Omental fat pad (tissue), 4 donors: ENCODE data around the gene HSPE1. TPM values are rescaled to one million over a fixed set of nuclear protein-coding genes. Genes with fewer than 3 reads are reported as not detected.
"Not testable (repeated sequence)": the region's sequence is repeated elsewhere in the genome, so short reads cannot be mapped to it uniquely, and the experiment has no call there.

Experiments
- ATAC-seq: fragments of 150-250 bp; one replicate; pipeline ENCODE4 v1.9.1; 2016; ENCODE audit warnings: mild to moderate bottlenecking, moderate library complexity; ENCODE audit not compliant: low FRiP score
- DNase-seq: peaks from one replicate; pipeline ENCODE4 v3.0.0-alpha.2; 2019; ENCODE audit warnings: low spot score
- total RNA-seq, 4 donors: library from RNA; depleted of rRNA; stranded (reverse); fragments of >200 nt; gene quantifications; one replicate each; pipeline ENCODE4 v1.1.0, GENCODE V29; 2016
- TF ChIP-seq, protein P1 (sequence below), 3 donors: fragments of 450-650 bp; IDR thresholded peaks; one replicate each; pipeline ENCODE4 v1.5.1; 2016 to 2017; ENCODE audit warnings: antibody characterized with exemption in 3 of 3, mild to moderate bottlenecking in 3 of 3, moderate library complexity in 2 of 3

HSPE1 gene
- total RNA-seq, 4 donors from 2014 or later: 86.5 to 352 (median 177) TPM

DNA sequence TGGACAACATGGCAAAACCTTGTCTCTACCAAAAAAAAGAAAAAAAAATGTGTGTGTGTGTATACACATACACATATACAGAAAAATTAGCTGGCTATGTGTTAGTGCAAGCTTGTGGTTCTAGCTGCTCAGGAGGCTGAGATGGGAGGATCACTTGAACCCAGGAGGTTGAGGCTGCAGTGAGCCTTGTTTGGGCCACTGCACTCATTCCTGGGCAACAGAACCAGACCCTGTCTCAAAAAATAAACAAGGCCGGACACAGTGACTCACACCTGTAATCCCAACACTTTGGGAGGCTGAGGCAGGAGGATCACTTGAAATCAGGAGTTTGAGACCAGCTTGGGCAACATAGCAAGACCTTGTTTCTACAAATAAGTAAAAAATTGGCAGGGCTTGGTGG, 44.8 kb upstream of the HSPE1 start:
- ATAC-seq (no peak), DNase-seq (no peak)

DNA sequence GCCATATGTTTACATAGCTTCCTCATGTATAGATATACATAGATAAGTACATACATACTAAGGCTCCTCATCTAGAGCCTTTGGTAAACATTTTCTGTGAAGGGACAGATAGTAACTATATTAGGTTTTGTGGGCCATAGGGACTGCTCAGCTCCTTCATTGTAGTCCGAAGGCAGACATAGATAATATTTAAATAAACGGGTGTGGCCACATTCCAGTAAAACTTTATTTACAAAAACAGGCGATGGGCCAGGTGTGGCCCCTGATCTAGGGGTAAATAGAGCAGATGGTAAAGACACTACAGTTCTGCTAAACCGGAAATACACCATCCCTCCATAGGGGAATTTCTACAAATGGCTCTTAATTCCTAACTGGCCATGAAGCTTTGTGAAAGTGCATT, 39.5 kb upstream of the HSPE1 start:
- ATAC-seq: no peak
- TF ChIP-seq, protein P1, sequence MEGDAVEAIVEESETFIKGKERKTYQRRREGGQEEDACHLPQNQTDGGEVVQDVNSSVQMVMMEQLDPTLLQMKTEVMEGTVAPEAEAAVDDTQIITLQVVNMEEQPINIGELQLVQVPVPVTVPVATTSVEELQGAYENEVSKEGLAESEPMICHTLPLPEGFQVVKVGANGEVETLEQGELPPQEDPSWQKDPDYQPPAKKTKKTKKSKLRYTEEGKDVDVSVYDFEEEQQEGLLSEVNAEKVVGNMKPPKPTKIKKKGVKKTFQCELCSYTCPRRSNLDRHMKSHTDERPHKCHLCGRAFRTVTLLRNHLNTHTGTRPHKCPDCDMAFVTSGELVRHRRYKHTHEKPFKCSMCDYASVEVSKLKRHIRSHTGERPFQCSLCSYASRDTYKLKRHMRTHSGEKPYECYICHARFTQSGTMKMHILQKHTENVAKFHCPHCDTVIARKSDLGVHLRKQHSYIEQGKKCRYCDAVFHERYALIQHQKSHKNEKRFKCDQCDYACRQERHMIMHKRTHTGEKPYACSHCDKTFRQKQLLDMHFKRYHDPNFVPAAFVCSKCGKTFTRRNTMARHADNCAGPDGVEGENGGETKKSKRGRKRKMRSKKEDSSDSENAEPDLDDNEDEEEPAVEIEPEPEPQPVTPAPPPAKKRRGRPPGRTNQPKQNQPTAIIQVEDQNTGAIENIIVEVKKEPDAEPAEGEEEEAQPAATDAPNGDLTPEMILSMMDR (IDR thresholded peaks at IDR 0.05): no peak
- DNase-seq: no peak

More for the DNA sequence above, 44.8 kb upstream of the HSPE1 start:
- TF ChIP-seq, protein P1 (IDR thresholded peaks at IDR 0.05): no peak

DNA sequence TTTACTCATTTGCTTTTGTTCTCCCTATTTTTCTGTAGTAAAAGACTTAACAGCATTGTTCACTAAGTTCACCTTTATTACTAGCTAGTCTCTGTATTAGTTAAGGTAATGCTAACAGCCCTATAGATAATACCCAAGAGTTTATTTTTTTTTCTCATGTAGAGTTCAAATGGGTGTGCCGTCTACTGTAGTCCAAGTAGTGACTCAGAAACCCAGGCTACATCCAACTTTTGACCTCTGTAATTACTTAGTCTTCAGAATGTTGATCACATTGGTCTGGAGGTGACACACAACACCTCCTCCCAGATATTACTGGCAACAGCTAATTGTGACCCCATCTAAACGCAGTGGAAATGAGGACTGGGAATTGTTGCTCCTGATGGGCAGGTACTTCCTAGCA, 39.1 kb upstream of the HSPE1 start:
- peak; percentile 62 for ATAC-seq
- DNase-seq: no peak
- TF ChIP-seq, protein P1 (IDR thresholded peaks at IDR 0.05): no peak

DNA sequence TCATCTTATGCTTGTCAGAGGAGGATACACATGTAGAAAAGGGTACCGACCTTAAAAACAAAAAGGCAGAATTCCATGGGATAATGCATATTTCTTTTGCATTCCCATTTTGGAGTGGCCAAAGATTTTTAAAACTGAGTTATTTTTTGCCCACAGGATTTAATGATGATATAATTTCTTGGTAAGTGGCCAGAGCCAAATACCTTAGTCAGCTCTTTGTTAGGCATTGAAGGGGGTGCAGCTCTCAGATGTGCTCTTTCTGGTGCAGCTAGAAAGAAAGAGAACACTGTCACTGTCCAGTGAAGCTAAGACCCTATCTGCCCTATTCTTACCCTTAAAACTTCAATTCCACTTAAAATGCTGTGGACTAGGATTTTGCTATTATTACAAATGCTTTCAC, 36.0 kb upstream of the HSPE1 start:
- ATAC-seq (no peak), DNase-seq (no peak)
- TF ChIP-seq, protein P1 (IDR thresholded peaks at IDR 0.05): no peak

DNA sequence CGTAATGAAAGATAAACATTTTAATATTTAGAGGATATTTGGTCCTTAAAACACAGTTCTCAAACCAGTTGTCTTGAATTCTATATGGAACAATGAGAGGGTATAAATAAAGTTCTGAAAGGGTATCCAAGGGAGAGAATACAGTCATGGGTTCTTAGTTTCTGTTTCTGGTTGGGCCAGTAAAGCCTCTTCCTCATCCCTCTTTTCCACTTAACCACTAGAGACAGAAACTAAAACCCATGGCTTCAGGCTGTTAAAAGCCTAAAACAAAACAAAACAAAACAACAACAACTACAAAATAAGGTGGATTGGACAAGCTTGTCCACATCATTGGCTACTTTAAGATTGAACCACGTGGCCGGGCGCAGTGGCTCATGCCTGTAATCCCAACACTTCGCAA, 28.0 kb upstream of the HSPE1 start:
- ATAC-seq (no peak), DNase-seq (no peak)
- TF ChIP-seq, protein P1 (IDR thresholded peaks at IDR 0.05): no peak

DNA sequence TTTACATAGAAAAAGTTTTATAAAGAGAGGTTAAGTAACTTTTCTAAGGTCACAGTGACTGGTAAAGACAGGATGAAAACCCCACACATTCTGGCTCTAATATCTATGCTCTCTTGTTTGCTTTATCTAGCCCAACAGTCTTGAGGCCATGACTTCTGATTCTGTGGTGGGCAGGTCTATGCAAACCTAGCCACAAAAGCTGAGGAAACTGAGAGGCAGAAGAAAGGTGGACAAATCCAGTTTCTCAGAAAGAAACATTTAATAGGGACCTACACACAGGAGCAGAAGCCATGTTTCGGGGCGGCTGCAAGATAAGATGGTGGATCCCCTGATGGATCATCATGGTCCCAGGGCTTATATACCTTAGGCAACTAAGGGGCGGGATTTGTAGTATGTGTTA, 22.4 kb upstream of the HSPE1 start:
- DNase-seq (no peak), ATAC-seq (no peak)
- TF ChIP-seq, protein P1 (IDR thresholded peaks at IDR 0.05): no peak

DNA sequence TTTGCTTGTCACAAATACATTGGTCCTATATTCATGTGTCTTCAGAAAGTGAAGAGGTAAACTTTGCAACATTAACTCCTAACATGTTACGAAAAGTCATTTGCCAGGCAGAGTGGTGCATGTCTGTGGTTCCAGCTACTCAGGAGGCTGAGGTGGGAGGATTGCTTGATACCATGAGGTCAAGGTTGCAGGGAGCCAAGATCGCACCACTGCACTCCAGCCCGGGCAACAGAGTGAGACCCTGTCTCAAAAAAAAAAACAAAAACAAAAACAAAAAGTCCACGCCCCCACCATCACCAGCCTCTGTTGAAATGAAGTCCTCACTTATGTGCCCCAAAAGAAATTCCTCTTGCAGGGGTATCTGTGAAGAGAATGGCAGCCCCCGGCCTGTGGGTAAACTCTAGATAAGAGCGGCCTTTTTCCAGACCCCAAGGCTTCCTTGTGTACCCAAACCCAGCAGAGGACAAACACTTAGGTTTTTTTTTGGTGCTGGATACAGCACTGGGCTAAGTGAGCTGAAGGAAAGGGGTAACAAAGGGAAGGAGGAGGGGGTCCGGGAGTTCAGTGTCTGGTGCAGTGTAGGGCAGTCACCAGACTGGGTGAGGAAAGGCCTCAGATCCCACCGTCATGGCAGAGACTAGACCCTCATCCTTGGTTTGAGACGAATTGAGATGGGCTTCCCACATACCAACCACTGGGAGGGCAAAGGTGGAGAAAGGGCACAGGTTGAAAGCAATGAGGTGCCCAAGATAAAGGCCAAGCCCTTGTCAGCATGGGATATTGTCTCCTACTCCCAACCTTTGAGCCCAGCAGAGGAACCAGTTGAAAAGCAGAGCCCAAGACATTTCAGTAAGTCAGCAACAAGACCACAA, 19.8 kb upstream of the HSPE1 start:
- no peak for DNase-seq
- TF ChIP-seq, protein P1 (IDR thresholded peaks at IDR 0.05): no peak
- no peak for ATAC-seq

DNA sequence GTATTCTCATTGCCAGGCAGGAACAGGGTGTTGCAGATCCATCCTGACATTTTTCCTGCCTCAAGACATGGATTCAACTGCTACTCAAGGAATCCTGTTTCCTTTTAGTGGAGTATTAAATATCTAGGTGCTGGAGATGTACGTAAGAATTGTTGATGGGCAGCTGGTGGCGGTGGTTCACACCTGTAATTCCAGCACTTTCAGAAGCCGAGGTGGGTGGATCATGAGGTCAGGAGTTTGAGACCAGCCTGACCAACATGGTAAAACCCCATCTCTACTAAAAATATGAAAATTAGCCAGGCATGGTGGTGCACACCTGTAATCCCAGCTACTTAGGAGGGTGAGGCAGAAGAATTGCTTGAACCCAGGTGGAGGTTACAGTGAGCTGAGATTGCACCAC, 15.9 kb upstream of the HSPE1 start:
- not testable (repeated sequence) for DNase-seq, ATAC-seq
